SK-N-SH treated with all-trans-retinoic acid at 6 μM for 48 hours (cell line): Measurements from ENCODE around the gene ARPC5L.

ENCODE experiments used
- ATAC-seq: fragments of 200-7000 bp; cut with Tn5 transposase; 3 replicates; pipeline ENCODE4 v1.9.1; 2020; ENCODE audit warnings: mild to moderate bottlenecking, moderate library complexity
- ARNTL ChIP-seq: fragments of 450-650 bp; formaldehyde crosslinking; IDR thresholded peaks from 2 replicates; pipeline ENCODE4 v1.5.0; 2020; ENCODE audit warnings: low read depth, mild to moderate bottlenecking, moderate library complexity, borderline replicate concordance
- BACH2 ChIP-seq: fragments of 250-450 bp; sonication (Bioruptor Pico); IDR thresholded peaks from 2 replicates; pipeline ENCODE4 v1.9.0; 2021; ENCODE audit warnings: mild to moderate bottlenecking, borderline replicate concordance
- CSDC2 ChIP-seq: fragments of 250-450 bp; sonication (Bioruptor Pico); IDR thresholded peaks from 2 replicates; pipeline ENCODE4 v1.5.0; 2020; ENCODE audit warnings: mild to moderate bottlenecking, moderate library complexity
- CSRNP3 ChIP-seq: fragments of 250-450 bp; sonication (Bioruptor Pico); IDR thresholded peaks from 2 replicates; pipeline ENCODE4 v1.5.1; 2021; ENCODE audit warnings: mild to moderate bottlenecking, moderate library complexity
- ESRRG ChIP-seq: fragments of 250-450 bp; sonication (Bioruptor Pico); IDR thresholded peaks from 2 replicates; pipeline ENCODE4 v1.6.1; 2021; ENCODE audit warnings: mild to moderate bottlenecking
- ISL1 ChIP-seq: fragments of 250-450 bp; sonication (Bioruptor Pico); IDR thresholded peaks from 2 replicates; pipeline ENCODE4 v2.1.2; 2022; ENCODE audit warnings: mild to moderate bottlenecking, moderate library complexity
- OSR1 ChIP-seq: fragments of 250-450 bp; sonication (Bioruptor Pico); IDR thresholded peaks from 2 replicates; pipeline ENCODE4 v1.8.0; 2022; ENCODE audit warnings: moderate library complexity, mild to moderate bottlenecking, inconsistent platforms
- PATZ1 ChIP-seq: fragments of 250-450 bp; sonication (Bioruptor Pico); IDR thresholded peaks from 2 replicates; pipeline ENCODE4 v1.8.0; 2020; ENCODE audit warnings: mild to moderate bottlenecking, moderate library complexity, borderline replicate concordance
- PPARA ChIP-seq: fragments of 250-450 bp; sonication (Bioruptor Pico); IDR thresholded peaks from 2 replicates; pipeline ENCODE4 v1.5.0; 2020; ENCODE audit warnings: mild to moderate bottlenecking, borderline replicate concordance
- RARB ChIP-seq: fragments of 250-450 bp; sonication (Bioruptor Pico); IDR thresholded peaks from 2 replicates; pipeline ENCODE4 v1.8.0; 2021; ENCODE audit warnings: mild to moderate bottlenecking, moderate library complexity
- SNAI2 ChIP-seq: fragments of 250-450 bp; sonication (Bioruptor Pico); IDR thresholded peaks from 2 replicates; pipeline ENCODE4 v1.5.0; 2020; ENCODE audit warnings: mild to moderate bottlenecking, moderate library complexity
- TCF4 ChIP-seq: fragments of 250-450 bp; sonication (Bioruptor Pico); IDR thresholded peaks from 2 replicates; pipeline ENCODE4 v1.8.0; 2021; ENCODE audit warnings: mild to moderate bottlenecking, moderate library complexity, borderline replicate concordance
- TOX ChIP-seq: fragments of 250-450 bp; sonication (Bioruptor Pico); IDR thresholded peaks from 2 replicates; pipeline ENCODE4 v1.8.0; 2021; ENCODE audit warnings: mild to moderate bottlenecking, moderate library complexity, borderline replicate concordance
- TSHZ2 ChIP-seq: fragments of 250-450 bp; sonication (Bioruptor Pico); IDR thresholded peaks from 2 replicates; pipeline ENCODE4 v1.5.0; 2020; ENCODE audit warnings: mild to moderate bottlenecking, moderate library complexity
- ZC3H10 ChIP-seq: fragments of 250-450 bp; sonication (Bioruptor Pico); IDR thresholded peaks from 2 replicates; pipeline ENCODE4 v1.5.1; 2021; ENCODE audit warnings: mild to moderate bottlenecking, moderate library complexity
- ZFP3 ChIP-seq: fragments of 250-450 bp; sonication (Bioruptor Pico); IDR thresholded peaks from 2 replicates; pipeline ENCODE4 v1.5.0; 2020; ENCODE audit warnings: mild to moderate bottlenecking, moderate library complexity
- ZNF565 ChIP-seq: fragments of 450-650 bp; formaldehyde crosslinking; conservative IDR thresholded peaks from 2 replicates; pipeline ENCODE4 v1.5.0; 2020; ENCODE audit warnings: low read depth, mild to moderate bottlenecking, moderate library complexity
- ZNF70 ChIP-seq: fragments of 450-650 bp; formaldehyde crosslinking; IDR thresholded peaks from 2 replicates; pipeline ENCODE4 v1.5.0; 2020; ENCODE audit warnings: mild to moderate bottlenecking, moderate library complexity
- TF ChIP-seq, protein P1 (sequence below): fragments of 250-450 bp; sonication (Bioruptor Pico); IDR thresholded peaks from 2 replicates; pipeline ENCODE4 v1.8.0; 2021; ENCODE audit warnings: low read depth, mild to moderate bottlenecking, moderate library complexity, borderline replicate concordance

ARPC5L gene

GRCh38 chr9:124897570-124898460 is 35.9 kb downstream of the ARPC5L start (continued):
- no peak for TF ChIP-seq OSR1

- TF ChIP-seq ESRRG (CRISPR knock-in tag), result no peak
- no peak for TF ChIP-seq PPARA (CRISPR knock-in tag)
- no peak for TF ChIP-seq TCF4 (CRISPR knock-in tag)
- no peak for TF ChIP-seq ISL1 (CRISPR knock-in tag)
- no peak for TF ChIP-seq BACH2 (CRISPR knock-in tag)
- TF ChIP-seq TSHZ2 (CRISPR knock-in tag), result no peak
- TF ChIP-seq ZNF70, result no peak
- no peak for TF ChIP-seq PATZ1
- no peak for TF ChIP-seq SNAI2 (CRISPR knock-in tag)
- no peak for TF ChIP-seq ZNF565 (CRISPR knock-in tag)
- no peak for TF ChIP-seq ZFP3 (CRISPR knock-in tag)
- TF ChIP-seq RARB, result no peak
- no peak for TF ChIP-seq ARNTL
- no peak for ATAC-seq
Observed at GRCh38 chr9:124899845-124900244, 37.9 kb downstream of the ARPC5L start.

DNA sequence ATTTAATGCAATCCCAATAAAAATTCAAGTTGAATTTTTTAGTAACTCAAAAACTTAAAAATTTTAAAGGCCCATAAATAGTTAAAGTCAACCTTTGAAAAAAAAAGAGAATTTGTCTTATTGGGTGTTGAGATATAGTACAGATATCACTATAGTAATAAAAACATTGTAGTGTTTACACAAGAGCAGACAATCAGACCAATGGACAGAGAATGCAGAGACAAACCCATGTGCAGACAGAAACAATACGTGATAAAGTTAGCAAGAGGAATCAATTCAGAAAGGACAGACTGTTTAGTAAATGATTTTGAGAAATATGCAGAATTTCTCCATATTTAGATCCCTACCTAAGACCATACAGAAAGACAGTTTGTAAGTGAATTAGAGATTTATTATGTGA is 45.0 kb downstream of the ARPC5L start:
- ATAC-seq, result no peak

More for the DNA sequence above, 45.0 kb downstream of the ARPC5L start:
- TF ChIP-seq TCF4 (CRISPR knock-in tag) (no peak), ARNTL (no peak), RARB (no peak), CSDC2 (no peak), ISL1 (CRISPR knock-in tag) (no peak), OSR1 (no peak), BACH2 (CRISPR knock-in tag) (no peak), ZC3H10 (no peak), CSRNP3 (CRISPR knock-in tag) (no peak), ESRRG (CRISPR knock-in tag) (no peak), ZFP3 (CRISPR knock-in tag) (no peak), ZNF70 (no peak), TOX (CRISPR knock-in tag) (no peak), TSHZ2 (CRISPR knock-in tag) (no peak), ZNF565 (CRISPR knock-in tag) (no peak)
- TF ChIP-seq, protein P1, sequence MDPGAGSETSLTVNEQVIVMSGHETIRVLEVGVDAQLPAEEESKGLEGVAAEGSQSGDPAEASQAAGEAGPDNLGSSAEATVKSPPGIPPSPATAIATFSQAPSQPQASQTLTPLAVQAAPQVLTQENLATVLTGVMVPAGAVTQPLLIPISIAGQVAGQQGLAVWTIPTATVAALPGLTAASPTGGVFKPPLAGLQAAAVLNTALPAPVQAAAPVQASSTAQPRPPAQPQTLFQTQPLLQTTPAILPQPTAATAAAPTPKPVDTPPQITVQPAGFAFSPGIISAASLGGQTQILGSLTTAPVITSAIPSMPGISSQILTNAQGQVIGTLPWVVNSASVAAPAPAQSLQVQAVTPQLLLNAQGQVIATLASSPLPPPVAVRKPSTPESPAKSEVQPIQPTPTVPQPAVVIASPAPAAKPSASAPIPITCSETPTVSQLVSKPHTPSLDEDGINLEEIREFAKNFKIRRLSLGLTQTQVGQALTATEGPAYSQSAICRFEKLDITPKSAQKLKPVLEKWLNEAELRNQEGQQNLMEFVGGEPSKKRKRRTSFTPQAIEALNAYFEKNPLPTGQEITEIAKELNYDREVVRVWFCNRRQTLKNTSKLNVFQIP (CRISPR knock-in tag), result no peak
